GM19452 (cell line): Measurements from ENCODE around the gene RGS4.
"Not testable (repeated sequence)": the region's sequence is repeated elsewhere in the genome, so short reads cannot be mapped to it uniquely, and the experiment has no call there.

Source experiments
- ATAC-seq: cut with Tn5 transposase; IDR thresholded peaks from one replicate; pipeline ENCODE4 v1.9.1; 2021; ENCODE audit not compliant: unreplicated experiment

RGS4 gene

DNA sequence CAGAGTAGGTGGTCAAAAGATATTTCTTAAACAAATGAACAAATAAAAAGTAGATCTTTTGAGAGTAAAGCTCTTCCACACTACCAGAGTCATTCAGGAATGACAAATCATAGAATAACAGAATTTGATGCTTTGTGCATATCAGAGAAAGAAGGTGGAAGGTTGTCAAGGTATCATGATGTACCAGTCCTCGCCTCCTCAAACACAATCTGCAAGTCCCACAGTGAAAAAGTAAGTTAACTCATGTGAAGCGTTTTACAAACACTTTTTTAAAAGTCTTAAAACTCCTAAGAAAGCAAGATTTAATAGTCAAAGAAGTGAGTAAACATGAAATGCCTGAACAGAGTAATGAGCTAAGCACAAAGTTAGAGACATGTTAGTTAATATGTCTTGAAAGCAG is 2.5 kb upstream of the RGS4 start:
- no peak for ATAC-seq

DNA sequence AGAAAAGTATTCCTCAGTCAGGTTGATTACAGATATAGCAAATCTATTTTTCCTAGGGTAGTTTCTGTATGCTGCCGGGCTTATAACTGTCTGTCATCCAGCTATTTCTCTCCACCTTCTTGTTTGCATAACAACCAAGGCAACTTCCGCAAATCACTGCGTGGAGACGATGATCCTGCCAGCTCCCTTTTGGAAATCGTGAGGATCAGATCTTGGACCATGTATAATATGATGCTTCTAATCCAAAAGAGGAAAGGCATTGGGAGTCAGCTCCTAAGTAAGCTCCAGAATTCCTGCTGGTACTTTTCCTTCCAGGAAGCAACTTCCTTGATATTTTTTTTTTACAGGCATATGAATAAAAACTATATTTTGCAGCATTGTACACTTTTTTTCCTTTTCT is 445 bp upstream of the RGS4 start:
- no peak for ATAC-seq

DNA sequence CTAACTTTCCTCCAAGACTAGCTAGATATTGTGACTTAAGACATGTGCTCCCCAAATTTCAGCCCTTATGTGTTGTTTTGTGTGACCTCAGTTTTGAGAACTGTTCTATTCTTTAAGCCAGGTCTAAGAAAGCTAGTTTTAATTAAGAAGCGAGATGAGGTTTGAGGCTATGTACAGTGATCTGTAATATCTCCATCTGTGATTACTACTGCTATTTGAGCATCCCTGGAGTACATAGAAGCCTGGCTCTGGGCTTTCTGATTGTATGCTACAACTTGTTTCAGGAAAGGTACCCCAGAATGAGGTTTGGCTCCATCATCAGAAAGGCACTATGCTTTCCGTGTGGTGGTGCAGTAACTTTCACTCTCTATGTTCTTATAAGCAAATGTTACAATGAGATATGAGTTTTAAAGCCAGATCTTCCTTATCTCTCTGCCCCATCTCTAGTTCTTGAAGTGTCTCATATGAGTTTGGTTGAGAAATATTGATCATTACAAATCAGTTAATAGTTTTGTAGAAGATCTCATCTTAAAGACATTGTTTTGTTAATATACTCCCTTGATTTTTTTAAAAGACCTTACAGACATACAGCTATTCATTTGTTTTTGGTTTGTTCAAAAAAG is 605 bp downstream of the RGS4 start:
- ATAC-seq, result no peak

DNA sequence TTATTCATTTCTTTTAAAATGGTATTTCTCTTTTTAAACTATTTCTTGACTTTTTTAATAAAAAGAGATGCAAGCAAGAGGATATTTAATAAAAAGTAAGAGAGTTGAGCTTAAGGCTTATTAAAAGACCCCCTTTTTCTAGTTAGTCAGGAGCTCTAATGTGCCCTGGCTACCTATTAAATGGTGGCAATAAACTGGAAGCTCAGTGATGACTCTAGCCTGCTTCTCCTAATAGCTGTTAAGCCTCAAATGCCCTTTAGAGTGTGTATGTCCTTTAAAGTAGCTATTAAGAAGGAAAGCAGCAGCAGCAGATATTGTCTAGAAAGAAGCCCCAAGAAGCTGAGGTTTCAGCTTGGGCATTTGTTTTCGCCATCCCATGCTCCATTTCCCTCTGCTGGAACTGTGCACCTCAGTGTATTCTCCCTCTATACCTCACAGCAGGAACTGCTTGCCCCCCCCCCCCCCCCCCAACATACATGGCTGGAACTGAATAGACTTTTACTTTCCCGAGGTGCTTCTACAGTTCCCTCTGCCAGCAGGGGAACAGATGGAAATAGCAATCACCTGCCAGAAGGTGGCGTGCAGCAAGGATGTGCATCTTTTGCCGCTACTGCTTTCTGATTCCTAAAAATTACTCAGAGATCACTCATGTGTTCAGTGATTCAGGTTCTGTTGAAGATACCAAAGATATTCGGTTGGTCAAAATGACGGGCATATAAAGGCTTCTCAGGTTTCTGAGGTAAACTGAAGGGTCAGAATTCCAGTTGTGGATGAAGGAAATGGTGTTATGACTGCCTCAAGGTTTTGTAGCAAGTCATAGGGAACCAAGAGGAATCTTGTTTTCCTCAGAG is 2.5 kb downstream of the RGS4 start:
- ATAC-seq, result peak; percentile 55

- ATAC-seq, result no peak
Measured at GRCh38 chr1:163072658-163073057, 3.5 kb downstream of the RGS4 start.

- ATAC-seq, result no peak
Measured at GRCh38 chr1:163074004-163074403, 4.8 kb downstream of the RGS4 start.

DNA sequence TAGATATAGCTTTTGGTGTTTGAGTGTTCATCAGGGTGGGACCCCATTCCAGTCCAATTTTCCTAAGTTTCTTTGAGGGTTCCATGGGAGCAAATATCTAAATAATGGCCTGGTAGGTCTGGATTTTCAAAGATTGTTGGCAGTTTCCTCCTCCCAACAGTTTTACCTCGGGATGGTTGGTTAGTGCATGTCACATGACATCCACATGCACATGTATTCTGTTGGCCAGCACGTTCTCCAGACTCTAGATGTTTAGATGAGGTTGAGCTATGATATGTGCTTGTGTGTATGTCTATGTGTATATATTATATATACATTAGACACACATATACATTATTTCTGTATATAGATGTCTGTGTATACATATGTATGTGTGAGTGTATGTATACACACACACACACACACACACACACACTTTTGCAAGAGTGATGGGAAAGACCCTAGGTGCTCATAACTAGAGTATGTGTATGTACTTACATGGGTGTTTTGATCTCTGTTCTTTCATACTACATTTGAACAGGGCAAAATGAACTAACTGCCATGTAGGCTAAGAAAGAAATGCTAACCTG is 5.6 kb downstream of the RGS4 start:
- no peak for ATAC-seq

- no peak for ATAC-seq
Measured at GRCh38 chr1:163076044-163076443, 6.9 kb downstream of the RGS4 start.

GRCh38 chr1:163076446-163076845 is 7.3 kb downstream of the RGS4 start:
- no peak for ATAC-seq

GRCh38 chr1:163076981-163077761 is 8.0 kb downstream of the RGS4 start:
- ATAC-seq, result no peak

GRCh38 chr1:163082971-163083370 is 13.8 kb downstream of the RGS4 start:
- no peak for ATAC-seq

GRCh38 chr1:163083690-163084089 is 14.5 kb downstream of the RGS4 start:
- no peak for ATAC-seq

- no peak for ATAC-seq
Measured at GRCh38 chr1:163084330-163084729, 15.2 kb downstream of the RGS4 start.

DNA sequence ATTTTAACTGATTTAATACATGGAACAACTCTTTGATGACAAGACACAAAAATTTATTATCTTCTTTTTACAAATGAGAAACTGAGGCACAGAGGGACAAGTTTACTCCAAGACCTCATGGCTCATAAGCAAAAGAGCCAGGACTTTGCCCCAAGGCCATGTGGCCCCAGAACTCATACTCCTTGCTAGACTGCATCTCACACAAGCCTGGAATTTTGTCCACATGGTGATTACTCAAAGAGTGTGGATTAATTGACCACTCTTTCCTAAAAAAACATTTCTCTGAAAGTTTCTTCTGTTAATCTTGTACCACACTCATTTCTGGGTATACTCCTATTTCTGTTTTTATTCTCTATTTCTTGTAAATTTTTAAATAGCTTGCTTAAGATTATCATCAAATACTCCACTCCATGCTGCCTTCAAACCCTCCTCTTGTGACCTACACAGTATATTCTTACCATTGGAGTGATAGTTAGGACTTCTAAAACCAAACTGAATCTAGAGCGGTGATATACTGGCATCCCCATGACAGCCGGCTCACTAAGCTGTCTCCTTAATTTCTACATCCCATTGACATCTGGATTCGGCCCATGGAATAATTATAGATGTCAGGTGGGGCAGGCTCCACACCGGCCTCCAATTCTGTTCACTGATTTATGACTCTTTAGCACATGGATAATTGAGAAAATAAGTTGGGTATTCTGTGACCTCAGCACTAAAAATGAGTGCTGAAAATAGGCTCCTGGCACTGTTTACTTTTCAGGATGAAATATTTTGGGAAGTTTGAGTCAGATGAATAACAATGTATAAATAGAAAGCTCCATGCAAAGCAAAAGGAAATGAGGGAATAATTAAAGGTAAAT is 16.1 kb downstream of the RGS4 start:
- ATAC-seq, result no peak

DNA sequence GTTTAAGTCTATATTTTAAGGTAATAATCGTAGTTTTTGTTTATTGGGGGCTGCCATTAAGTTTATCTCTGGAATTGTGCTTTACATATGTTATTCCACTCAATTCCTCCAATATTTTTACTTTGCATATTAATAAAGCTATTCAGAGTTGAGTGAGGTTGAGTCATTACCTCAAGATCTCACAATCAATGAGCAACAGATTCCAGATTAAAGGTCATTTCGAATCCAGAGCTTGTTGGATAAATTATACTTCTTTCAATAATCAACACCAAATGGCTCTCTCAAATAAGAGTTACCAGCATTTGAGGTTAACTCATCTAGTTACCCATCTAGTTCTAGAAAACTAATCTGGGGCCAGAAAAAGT is 16.7 kb downstream of the RGS4 start:
- ATAC-seq, result no peak

DNA sequence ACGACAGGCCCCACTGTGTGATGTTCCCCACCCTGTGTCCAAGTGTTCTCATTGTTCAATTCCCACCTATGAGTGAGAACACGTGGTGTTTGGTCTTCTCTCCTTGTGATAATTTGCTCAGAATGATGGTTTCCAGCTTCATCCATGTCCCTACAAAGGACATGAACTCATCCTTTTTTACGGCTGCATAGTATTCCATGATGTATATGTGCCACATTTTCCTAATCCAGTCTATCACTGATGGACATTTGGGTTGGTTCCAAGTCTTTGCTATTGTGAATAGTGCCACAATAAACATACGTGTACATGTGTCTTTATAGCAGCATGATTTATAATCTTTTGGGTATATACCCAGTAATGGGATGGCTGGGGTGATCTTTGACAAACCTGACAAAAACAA is 20.0 kb downstream of the RGS4 start:
- not testable (repeated sequence) for ATAC-seq

GRCh38 chr1:163090321-163090945 is 21.3 kb downstream of the RGS4 start:
- ATAC-seq, result no peak

DNA sequence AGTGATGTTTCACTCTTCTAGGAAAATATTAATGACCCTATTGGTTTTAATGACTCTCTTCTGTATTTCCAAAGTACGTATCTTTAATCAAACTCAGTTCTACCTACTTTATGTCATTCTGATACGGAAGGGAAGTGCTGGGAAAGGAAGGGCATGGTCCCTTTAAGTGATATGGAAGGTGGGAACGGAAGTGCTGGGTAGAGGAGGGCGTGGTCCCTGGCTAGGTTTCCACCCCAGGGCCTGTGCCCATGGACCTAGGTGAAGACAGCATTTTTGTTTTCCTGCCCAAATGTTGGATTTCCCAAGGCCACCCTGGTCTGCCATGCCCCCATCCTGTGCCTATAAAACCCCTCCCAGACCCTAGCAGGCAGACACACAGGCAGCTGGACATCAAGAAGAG is 24.0 kb downstream of the RGS4 start:
- no peak for ATAC-seq

GRCh38 chr1:163093579-163093978 is 24.4 kb downstream of the RGS4 start:
- ATAC-seq, result no peak

DNA sequence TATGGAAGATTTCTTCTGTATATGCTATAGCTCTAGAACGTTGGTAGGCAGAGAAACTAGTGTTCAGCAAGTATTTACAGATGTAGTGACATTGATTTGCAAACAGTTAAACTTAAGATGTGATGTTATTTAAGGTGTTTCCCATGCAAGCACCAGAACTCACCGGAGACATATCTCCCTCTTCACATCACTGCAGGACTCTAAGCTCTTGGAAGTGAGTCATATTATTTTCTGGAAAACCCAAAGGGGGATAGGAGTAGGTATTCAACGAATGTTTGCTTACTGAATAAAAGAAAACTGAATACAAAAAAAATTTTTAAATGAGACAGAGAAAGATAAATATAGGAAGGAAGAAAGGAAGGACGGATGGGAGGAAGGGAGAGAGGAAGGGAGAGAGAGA is 25.0 kb downstream of the RGS4 start:
- ATAC-seq, result no peak
